Epithelial cell of esophagus (primary cell): ENCODE measurements around the gene ANKRD49.

Experiments
- DNase-seq: peaks from one replicate; pipeline ENCODE4 v3.0.0; 2010; ENCODE audit warnings: low read depth
- H3K4me3 ChIP-seq: 2 replicates; pipeline ENCODE4 v1.5.1; 2011; ENCODE audit warnings: mild to moderate bottlenecking, low read length, control low read depth
- CTCF ChIP-seq: IDR thresholded peaks from 2 replicates; pipeline ENCODE4 v1.5.1; 2011; ENCODE audit warnings: low read depth, mild to moderate bottlenecking, low read length, control low read depth, inconsistent platforms; ENCODE audit not compliant: insufficient read depth; ENCODE audit errors: missing control alignments

Gene ANKRD49

GRCh38 chr11:94493281-94494125 lies at the start of gene ANKRD49, which contains the start of gene MRE11:
Gene ANKRD49, plus strand, starts transcription at chr11:94493984. Its CDS starts 2,710 bp downstream, at chr11:94496694.
Gene MRE11, minus strand, starts transcription at chr11:94493844. Its CDS starts 1,043 bp downstream, at chr11:94492801.
- peak; percentile 99 for DNase-seq
- no peak for TF ChIP-seq CTCF
- peak within 1 kb of the TSS; percentile 91 for H3K4me3 ChIP-seq

GRCh38 chr11:94445641-94446040 lies 48.1 kb upstream of the ANKRD49 start:
- H3K4me3 ChIP-seq = no peak overlapping the region
- no peak for TF ChIP-seq CTCF
- DNase-seq = no peak

- no peak overlapping the region for H3K4me3 ChIP-seq
- TF ChIP-seq CTCF = no peak
- DNase-seq = no peak
Observed at GRCh38 chr11:94447149-94447548, 46.6 kb upstream of the ANKRD49 start.

GRCh38 chr11:94449029-94449428 lies 44.8 kb upstream of the ANKRD49 start:
- peak; percentile 29 for DNase-seq
- no peak for TF ChIP-seq CTCF

GRCh38 chr11:94449437-94449836 lies 44.3 kb upstream of the ANKRD49 start:
- TF ChIP-seq CTCF = no peak
- peak; percentile 98 for DNase-seq
- no peak overlapping the region for H3K4me3 ChIP-seq

More at GRCh38 chr11:94449029-94449428, 44.8 kb upstream of the ANKRD49 start:
- no peak overlapping the region for H3K4me3 ChIP-seq

GRCh38 chr11:94450048-94450447 lies 43.7 kb upstream of the ANKRD49 start:
- no peak overlapping the region for H3K4me3 ChIP-seq
- TF ChIP-seq CTCF = no peak
- DNase-seq = peak; percentile 43
